Measurements from ENCODE around the gene H3-3A.

The H3-3A gene

GRCh38 chr1:226110249-226111097 lies 48.0 kb downstream of the H3-3A start:
- in situ Hi-C loops (cut with MboI; ENCODE audit: low sequenced_read_pairs) = no loop called here

- in situ Hi-C loops (cut with MboI; ENCODE audit: low sequenced_read_pairs) = no loop called here
Measured at GRCh38 chr1:226111098-226111882, 48.8 kb downstream of the H3-3A start.

GRCh38 chr1:226111883-226112261 lies 49.4 kb downstream of the H3-3A start:
- in situ Hi-C loops (cut with MboI; ENCODE audit: low sequenced_read_pairs) = no loop called here

DNA sequence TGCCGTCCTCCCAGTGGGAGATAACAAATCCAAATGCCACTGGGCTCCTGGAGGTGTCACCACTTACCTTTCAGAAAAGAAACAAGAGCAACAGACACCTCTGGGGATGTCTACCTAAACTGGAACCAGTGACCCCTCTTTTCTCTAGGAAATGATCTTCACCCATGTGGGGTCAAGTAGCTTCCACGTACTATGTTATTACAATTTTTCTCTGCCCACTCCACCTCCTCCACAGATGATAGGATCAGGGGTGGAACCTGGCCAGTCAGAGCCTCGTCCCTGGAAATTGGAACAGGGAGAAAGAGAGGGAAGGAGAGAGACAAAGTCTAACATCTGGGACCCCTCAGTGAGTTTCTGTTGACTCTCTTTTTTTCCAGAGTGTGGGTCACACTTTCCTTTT lies 50.1 kb downstream of the H3-3A start:
- in situ Hi-C loops (cut with MboI; ENCODE audit: low sequenced_read_pairs) = no loop called here

DNA sequence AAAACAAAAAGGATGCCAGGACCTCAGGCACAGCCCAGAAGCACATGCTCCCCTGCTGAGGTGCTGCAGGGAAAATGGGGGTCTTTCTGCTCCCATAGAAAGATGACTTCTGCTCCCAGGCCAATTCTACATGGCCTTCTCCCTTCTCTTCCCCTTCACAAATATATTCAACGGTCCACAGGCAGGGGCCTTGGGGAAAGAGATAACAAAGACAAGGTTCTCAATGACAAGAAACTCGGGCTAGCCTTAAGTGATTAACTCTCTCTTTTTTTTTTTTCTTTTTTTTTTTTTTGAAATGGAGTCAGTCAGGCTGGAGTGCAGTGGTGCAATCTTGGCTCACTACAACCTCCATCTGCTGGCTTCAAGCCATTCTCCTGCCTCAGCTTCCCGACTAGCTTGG lies 54.2 kb downstream of the H3-3A start:
- in situ Hi-C loops (cut with MboI; ENCODE audit: low sequenced_read_pairs) = no loop called here

DNA sequence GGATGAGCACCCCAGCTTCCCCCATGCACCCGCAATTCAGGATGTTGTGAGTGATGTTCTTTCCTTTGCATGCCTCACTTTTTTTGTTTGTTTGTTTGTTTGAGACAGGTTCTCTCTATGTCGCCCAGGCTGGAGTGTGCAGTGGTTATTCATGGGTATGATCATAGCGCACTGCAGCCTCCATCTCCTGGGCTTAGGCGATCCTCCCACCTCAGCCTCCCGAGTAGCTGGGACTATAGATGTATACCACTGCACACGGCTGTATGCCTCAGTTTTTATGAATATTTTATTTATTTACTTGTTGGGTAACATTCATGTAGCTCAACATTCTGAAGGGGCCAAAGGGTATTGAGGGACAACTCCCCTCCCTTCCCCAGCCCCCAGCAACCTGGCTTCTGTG lies 54.8 kb downstream of the H3-3A start:
- in situ Hi-C loops (cut with MboI; ENCODE audit: low sequenced_read_pairs) = no loop called here

GRCh38 chr1:226118357-226118756 lies 55.8 kb downstream of the H3-3A start:
- in situ Hi-C loops (cut with MboI; ENCODE audit: low sequenced_read_pairs) = no loop called here

DNA sequence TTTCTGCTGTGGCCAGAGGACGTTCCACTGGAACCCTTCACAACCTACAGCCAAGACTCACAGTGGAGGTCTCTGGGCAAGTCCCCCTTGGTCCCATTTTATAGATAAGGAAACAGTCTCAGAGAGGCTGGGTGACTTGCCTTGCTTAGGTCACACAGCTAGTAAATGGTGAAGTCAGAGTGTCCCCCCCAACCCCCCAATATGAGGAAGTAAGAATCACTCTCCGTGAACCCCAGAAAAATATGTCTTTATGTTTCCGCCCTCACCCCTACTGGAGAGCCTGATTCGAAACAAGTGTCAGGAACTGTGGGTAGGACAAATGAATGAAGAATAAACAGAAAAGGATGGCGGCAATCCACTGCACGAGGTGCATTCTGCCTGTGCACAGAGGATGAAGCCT lies 56.7 kb downstream of the H3-3A start:
- in situ Hi-C loops (cut with MboI; ENCODE audit: low sequenced_read_pairs) = no loop called here

DNA sequence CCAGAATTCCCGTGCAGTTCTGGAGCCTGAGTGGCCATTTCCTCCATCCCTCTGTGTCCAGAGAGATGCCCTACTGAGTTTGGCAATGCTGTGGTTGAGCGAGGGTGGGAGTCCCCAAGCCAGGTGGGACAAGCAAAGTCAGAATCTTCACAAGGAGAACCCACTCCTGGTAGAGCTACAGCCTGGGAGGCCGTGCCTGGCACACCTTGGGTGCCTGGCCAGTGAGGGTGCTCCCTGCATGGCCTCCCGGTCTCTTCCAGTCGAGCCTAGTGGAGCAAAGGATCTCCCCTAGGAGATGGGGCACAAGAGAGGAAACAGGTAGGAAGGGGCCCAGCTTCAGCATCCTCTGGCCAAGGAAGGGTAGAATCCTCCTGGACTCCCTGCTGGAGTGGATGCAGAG lies 57.9 kb downstream of the H3-3A start:
- in situ Hi-C loops (cut with MboI; ENCODE audit: low sequenced_read_pairs) = loop anchor here (10.0 kb wide), 1 partner anchor 204 kb away; no protein-coding TSS in a partner anchor

- in situ Hi-C loops (cut with MboI; ENCODE audit: low sequenced_read_pairs) = loop anchor here (10.0 kb wide), 1 partner anchor 204 kb away; no protein-coding TSS in a partner anchor
Measured at GRCh38 chr1:226121049-226121586, 58.6 kb downstream of the H3-3A start.
